ENCODE measurements around the gene MAP3K9. TPM values are rescaled to one million over a fixed set of nuclear protein-coding genes. Genes with fewer than 3 reads are reported as not detected.

Gene MAP3K9
- total and polyA plus RNA-seq, 8 donors = 2.1 to 7.6 (median 4.9) TPM

DNA sequence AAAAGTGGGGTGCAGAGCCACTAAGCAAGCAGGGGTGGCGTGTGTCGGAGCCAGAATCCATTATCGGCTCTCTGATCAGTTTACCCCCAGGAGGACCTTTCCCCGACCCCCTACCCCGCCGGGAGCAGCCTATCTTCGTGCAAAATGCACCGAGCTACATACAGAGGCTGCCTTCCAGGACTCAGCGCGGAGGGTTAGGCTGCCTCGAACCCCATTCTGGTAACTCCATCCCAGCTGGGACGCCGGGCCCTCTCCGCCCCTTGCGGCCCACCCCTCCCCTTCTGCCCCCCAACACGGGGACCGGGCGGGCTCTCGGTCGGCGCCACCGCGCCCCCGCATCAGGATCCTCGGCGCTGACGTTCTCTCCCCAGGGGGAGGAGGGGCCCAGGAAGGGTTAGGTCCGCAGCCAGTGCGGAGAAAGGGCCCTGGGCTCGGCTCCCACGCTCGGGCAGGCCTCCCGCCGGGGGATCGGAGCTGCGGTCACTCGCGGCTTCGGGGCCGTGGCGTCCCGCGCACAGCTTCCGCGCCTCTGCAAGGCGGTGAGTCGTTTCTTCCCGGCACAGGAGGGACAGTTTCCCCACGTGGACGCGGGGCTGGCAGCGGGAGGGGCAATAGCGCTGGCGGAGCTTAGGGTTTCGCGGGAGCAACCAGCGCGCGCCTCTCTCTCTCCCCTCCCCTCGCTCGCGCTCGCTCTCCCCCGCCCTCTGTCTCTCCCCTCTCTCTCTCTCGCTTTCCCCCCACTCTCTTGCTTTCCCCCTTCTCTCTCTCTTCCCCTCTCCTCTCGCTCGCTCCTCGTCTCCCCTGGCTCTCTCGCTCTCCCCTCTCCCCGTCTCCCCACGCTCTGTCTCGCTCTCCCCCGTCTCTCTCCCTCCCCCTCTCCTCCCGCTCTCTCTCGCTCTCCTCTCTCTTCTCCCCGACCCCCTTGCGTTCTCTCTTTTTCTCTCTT, 12.5 kb upstream of the MAP3K9 start:
- Histone ChIP-seq H3K4me3 (peak overlapping the region; percentile 48 to 72 (median 63)), H3K36me3 (no peaks in the 10 kb centered on the region), H3K9me3 (no peaks in the 10 kb centered on the region), H3K27ac (no peak overlapping the region), H3K4me1 (peaks cover 0 to 4% (median 0%) of the 10 kb centered on the region in 3 donors), H3K27me3 (no peaks in the 10 kb centered on the region)
- FAIRE-seq = no peak
- ATAC-seq = peak; percentile 41 to 66 (median 60)
- 2 to 3% methylated on average over 60 to 77 of the region's 77 CpGs for WGBS, 2 donors
- TF ChIP-seq, protein P1, sequence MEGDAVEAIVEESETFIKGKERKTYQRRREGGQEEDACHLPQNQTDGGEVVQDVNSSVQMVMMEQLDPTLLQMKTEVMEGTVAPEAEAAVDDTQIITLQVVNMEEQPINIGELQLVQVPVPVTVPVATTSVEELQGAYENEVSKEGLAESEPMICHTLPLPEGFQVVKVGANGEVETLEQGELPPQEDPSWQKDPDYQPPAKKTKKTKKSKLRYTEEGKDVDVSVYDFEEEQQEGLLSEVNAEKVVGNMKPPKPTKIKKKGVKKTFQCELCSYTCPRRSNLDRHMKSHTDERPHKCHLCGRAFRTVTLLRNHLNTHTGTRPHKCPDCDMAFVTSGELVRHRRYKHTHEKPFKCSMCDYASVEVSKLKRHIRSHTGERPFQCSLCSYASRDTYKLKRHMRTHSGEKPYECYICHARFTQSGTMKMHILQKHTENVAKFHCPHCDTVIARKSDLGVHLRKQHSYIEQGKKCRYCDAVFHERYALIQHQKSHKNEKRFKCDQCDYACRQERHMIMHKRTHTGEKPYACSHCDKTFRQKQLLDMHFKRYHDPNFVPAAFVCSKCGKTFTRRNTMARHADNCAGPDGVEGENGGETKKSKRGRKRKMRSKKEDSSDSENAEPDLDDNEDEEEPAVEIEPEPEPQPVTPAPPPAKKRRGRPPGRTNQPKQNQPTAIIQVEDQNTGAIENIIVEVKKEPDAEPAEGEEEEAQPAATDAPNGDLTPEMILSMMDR (IDR thresholded peaks at IDR 0.05) = no peak
- DNase-seq = peak; percentile 44 to 75 (median 56)
- intact Hi-C loops (cut with DNase I) = no loop called here

DNA sequence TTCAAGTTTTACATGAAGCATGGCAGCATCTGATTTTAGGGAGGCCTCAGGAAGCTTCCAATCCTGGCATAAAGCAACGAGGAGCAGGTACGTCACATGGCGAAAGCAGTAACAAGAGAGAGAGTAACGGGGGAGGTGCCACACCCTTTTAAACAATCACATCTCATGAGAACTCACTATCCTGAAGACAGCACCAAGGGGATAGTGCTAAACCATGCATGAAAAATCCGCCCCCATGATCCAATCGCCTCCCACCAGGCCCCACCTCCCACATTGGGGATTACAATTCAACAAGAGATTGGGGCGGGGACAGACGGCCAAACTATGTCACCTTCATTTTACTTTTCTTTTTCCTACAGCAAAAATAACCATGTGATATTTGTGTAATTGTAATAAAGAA, 7.2 kb upstream of the MAP3K9 start:
- H3K4me3 ChIP-seq = no peak overlapping the region
- no peaks in the 10 kb centered on the region for H3K27me3 ChIP-seq
- H3K27ac ChIP-seq = no peak overlapping the region
- DNase-seq (no peak), FAIRE-seq (no peak), ATAC-seq (no peak)
- TF ChIP-seq, protein P1 (IDR thresholded peaks at IDR 0.05) = no peak
- intact Hi-C loops (cut with DNase I) = loop anchor here in 2 of 3 donors (10.0 kb wide), 2 partner anchors 158 to 192 kb away; no protein-coding TSS in a partner anchor
- peaks cover 0 to 4% (median 0%) of the 10 kb centered on the region in 3 donors for H3K4me1 ChIP-seq
- no peaks in the 10 kb centered on the region for H3K9me3 ChIP-seq
- WGBS, 2 donors = 73 to 83% methylated on average over 8 of the region's 8 CpGs
- no peaks in the 10 kb centered on the region for H3K36me3 ChIP-seq

DNA sequence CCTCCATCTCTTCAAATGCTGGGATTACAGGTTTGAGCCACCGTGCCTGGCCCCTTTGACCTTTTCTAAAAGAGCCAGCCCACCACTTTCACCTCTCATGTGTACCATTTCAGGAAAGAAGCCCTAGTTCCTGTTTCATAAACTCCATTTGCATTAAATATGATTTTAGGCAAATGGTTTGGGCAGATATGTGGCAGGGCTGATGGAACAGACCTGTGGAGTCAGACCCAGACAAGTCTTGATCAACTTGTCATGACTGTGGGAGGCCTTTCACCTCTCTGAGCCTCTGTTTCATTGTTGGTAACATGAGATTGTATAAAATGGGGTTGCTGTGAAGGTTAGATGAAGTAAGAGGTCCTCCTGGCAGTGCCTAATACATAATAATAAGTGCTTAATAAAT, 5.2 kb upstream of the MAP3K9 start:
- no peaks in the 10 kb centered on the region for H3K36me3 ChIP-seq
- intact Hi-C loops (cut with DNase I) = loop anchor here in 2 of 3 donors (10.0 kb wide), 2 partner anchors 160 to 190 kb away; no protein-coding TSS in a partner anchor
- H3K27ac ChIP-seq = no peak overlapping the region
- no peaks in the 10 kb centered on the region for H3K27me3 ChIP-seq
- ATAC-seq (no peak), FAIRE-seq (no peak), DNase-seq (no peak)
- H3K9me3 ChIP-seq = no peaks in the 10 kb centered on the region
- TF ChIP-seq, protein P1 (IDR thresholded peaks at IDR 0.05) = no peak
- no peak overlapping the region for H3K4me3 ChIP-seq
- WGBS, 2 donors = 90 to 95% methylated on average over 1 of the region's 1 CpG
- peaks cover 0 to 6% (median 0%) of the 10 kb centered on the region in 3 donors for H3K4me1 ChIP-seq

DNA sequence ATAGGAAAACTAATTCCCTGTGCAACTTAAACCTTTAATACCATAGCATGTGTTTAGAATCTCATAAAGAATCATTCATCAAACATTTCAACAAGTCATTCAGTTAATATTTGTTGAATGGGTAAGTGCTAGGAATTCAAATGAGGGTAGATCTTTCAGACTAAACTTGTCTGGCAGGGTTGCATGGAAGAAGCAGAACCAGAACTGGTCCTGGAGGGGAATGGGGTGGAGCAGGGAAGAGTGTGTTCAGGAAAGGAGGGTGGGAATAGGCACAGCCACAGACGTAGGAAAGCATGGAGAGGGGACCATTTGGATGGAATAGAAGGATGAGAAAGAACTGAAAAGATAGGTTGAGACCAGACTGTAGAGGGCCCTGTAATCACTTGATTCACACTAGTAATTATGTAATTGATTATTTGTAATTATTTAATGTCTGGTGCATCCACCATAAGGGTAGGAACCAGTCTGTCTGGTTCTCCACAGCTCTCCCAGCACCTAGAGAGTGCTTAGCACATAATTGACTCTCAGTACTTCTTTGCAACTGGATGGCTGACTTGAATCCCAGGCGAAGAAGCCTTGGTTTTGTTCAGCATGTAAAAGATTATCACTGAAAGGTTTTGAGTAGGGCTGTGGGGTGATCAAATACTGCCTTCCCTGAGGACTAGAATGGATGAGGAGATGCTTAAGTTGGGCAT, 3.0 kb upstream of the MAP3K9 start:
- ATAC-seq = no peak
- no peak for DNase-seq
- WGBS, 2 donors = 62 to 68% methylated on average over 2 of the region's 2 CpGs
- intact Hi-C loops (cut with DNase I) = loop anchor here in 2 of 3 donors (10.0 kb wide), 2 partner anchors 163 to 187 kb away; no protein-coding TSS in a partner anchor
- H3K4me3 ChIP-seq = no peak overlapping the region
- no peak overlapping the region for H3K27ac ChIP-seq
- peaks cover 0 to 6% (median 0%) of the 10 kb centered on the region in 3 donors for H3K4me1 ChIP-seq
- no peaks in the 10 kb centered on the region for H3K27me3 ChIP-seq
- TF ChIP-seq, protein P1 (IDR thresholded peaks at IDR 0.05) = no peak
- no peaks in the 10 kb centered on the region for H3K9me3 ChIP-seq
- no peaks in the 10 kb centered on the region for H3K36me3 ChIP-seq
- FAIRE-seq = no peak

Data from pancreas (tissue), 10 donors.